K562 (cell line): ENCODE data around the gene PRELID3B.

Experiments
- CTCF ChIP-seq, 3 experiments: IDR thresholded peaks in 2 of 3; conservative IDR thresholded peaks in 1 of 3; 2 replicates each; pipeline ENCODE4 v1.5.1; 2011 to 2012; ENCODE audit warnings: low read length in 3 of 3, mild to moderate bottlenecking in 3 of 3, control low read depth in 2 of 3, improper control_type of control experiment in 1 of 3, inconsistent platforms in 1 of 3, low read depth in 1 of 3, mixed read lengths in 1 of 3, moderate library complexity in 1 of 3; ENCODE audit not compliant: insufficient read depth in 2 of 3
- MAZ ChIP-seq, 2 experiments: fragments of 450-650 bp in 1 of 2; sonication (generic) in 1 of 2; formaldehyde crosslinking; IDR thresholded peaks in 1 of 2; conservative IDR thresholded peaks in 1 of 2; 2 replicates each; pipeline versions ENCODE4 v1.4.0 to v1.5.0; 2020; ENCODE audit warnings: mild to moderate bottlenecking in 1 of 2, missing genetic modification reagents in 1 of 2
- ZNF232 ChIP-seq: sonication (generic); formaldehyde crosslinking; IDR thresholded peaks from 2 replicates; pipeline ENCODE4 v1.8.0; 2022; ENCODE audit warnings: mild to moderate bottlenecking, missing genetic modification reagents

- no peak for TF ChIP-seq ZNF232
- no peak for TF ChIP-seq CTCF (IDR thresholded peaks at IDR 0.05 in 2 of 3, conservative IDR thresholded peaks at IDR 0.05 in 1 of 3; ENCODE audit: insufficient read depth in 2 of 3, low read depth in 1 of 3, low read length in 3 of 3)
- TF ChIP-seq MAZ (CRISPR knock-in tag; conservative IDR thresholded peaks at IDR 0.05 in 1 of 2, IDR thresholded peaks at IDR 0.05 in 1 of 2) = no peak
Measured at GRCh38 chr20:59015812-59016711, 26.5 kb downstream of the PRELID3B start.
